Ecto neural progenitor cell (in vitro differentiated cells): ENCODE measurements around the gene DBR1.
A peak's percentile ranks its signal among the peaks of the same experiment; 100 is the strongest.

ENCODE experiments used
- DNase-seq: peaks from one replicate; pipeline ENCODE4 v3.0.0-alpha.2; 2018; ENCODE audit warnings: low spot score

Gene DBR1, protein sequence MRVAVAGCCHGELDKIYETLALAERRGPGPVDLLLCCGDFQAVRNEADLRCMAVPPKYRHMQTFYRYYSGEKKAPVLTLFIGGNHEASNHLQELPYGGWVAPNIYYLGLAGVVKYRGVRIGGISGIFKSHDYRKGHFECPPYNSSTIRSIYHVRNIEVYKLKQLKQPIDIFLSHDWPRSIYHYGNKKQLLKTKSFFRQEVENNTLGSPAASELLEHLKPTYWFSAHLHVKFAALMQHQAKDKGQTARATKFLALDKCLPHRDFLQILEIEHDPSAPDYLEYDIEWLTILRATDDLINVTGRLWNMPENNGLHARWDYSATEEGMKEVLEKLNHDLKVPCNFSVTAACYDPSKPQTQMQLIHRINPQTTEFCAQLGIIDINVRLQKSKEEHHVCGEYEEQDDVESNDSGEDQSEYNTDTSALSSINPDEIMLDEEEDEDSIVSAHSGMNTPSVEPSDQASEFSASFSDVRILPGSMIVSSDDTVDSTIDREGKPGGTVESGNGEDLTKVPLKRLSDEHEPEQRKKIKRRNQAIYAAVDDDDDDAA

DNA sequence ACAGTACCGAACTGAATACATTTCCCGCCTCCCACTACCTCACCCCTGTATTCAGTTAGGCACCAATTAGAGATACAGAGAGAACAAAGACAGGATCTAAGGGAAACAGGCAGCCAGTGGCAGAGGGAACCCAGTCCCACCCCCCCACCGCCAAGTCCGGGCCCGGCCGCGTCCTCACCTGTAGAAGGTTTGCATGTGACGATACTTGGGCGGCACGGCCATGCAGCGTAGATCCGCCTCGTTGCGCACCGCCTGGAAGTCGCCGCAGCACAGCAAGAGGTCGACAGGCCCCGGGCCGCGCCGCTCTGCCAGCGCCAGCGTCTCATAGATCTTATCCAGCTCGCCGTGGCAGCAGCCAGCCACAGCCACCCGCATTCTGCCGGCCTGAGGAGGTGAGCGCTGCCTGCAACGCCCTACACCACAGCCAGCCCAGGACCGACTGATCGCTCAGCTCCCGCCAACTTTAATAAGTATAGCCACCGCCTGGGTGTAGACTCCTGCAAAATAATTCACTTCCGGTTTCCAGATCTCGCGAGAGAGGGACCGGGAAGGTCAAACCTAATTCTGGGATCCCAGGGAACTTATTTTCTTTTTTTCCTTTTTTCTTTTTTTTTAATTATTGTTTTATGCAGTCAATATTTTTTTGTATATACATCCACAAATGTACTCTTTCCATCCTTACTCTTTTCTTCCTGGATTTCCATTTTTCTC is at the start of gene DBR1:
Gene DBR1, minus strand, starts transcription at position 501 of the 711 bp plus-strand sequence. Its CDS starts 126 bp downstream, at position 375.
- peak; percentile 85 for DNase-seq

DNA sequence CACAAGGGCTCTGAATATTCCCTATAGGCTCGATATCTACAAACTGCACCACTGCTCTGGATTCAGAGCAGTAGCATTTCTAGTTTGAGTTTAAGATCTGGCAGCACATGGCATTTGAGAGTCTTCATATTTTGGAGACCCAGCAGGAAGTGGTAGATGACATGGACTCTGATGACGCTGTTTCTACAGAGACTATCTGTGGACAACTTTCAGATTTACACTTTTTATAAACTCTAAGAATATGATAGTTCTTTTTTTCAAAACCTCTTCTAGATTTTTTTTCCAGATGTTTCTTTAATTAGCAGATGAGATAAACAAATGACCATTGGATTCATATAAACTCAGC is 48.2 kb upstream of the DBR1 start:
- no peak for DNase-seq

DNA sequence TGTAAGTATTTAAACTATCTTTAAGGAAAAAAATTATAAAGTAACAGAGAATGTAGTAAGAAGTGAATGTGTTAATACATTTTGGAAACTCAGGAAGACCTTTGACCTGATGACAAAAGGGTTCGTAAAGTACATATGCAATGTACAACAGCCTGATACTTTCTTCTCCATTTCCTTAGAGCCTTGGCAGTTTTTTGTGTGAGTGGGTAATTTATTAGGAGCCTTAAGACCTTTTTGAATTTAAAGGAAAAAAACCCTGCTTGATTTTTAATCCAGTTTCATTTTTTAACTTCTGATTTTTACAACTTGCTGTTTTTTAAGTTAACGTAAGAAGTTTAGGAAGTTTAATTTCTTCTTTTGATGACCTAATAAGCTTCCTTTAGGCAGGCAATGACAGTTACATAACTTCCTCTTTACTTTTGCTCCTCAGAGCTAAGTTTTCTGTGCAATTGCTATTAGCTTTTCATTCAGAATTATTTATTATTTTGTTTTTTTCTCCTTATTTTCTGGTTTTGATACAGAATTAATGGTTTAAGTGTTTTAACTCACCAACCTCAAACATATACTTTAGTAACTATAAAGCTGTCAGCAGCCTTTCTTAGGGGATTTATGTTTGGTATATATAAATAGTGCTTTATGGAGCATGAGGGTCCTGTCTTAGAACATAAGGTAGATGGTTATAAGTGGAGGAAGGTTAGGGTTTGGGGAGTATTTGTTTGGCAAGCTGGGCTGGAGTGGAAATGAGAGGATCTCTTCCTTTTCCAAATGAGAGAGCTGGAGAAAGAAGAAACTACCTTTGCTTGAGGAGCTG is 47.6 kb upstream of the DBR1 start:
- no peak for DNase-seq

DNA sequence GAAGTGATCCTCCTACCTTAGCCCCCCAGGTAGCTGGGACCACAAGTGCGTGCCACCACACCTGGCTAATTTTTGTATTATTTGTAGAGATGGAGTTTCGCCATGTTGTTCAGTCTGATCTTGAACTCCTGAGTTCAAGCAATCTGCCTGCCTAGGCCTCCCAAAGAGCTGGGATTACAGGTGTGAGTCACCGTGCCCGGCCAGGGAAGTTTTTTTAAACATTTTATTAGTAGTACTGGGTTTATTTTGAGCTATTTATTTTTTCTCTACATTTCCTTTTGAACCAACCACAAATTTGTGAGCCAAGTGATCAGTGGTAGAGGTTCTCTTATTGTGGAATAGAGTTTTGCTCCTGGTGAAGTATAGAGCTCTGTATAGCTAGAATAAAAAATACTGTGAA is 46.1 kb upstream of the DBR1 start:
- DNase-seq, result no peak

DNA sequence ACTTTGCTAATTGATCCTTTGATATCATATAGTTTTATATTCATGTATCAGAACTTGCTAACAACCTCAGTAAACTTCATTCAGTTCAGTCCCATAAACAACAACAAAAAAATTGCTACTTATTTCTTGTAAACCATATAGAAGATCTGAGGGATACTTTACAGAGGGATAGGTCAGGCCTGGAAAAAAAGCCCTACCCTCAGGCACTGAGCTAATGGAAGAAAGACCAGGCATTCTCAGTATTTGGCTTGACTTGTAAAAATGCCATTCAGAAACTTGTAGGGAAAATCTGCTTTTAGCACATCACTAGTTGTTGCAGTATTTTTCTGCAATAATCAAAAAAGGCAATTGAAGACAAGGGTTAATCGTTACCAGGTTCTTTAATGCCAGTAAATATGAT is 45.5 kb upstream of the DBR1 start:
- DNase-seq, result no peak

DNA sequence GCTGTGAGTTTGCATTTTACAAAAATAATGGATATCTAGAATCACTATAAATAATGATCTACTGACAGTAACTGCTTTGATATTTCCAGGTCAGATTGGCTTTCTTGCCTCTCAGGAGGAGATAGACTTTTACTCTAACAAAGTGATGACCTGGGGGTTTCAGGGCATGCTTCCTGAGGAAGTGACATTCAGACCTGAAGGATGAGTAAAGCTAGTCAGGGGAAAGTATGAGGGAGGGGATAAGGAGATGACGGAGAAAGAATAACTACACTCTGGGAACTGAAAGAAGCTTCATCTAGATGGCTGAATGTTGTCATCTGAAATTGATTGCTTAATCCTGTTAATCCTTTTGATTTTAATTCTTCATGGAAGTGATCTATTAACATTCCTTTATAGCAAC is 44.5 kb upstream of the DBR1 start:
- no peak for DNase-seq

DNA sequence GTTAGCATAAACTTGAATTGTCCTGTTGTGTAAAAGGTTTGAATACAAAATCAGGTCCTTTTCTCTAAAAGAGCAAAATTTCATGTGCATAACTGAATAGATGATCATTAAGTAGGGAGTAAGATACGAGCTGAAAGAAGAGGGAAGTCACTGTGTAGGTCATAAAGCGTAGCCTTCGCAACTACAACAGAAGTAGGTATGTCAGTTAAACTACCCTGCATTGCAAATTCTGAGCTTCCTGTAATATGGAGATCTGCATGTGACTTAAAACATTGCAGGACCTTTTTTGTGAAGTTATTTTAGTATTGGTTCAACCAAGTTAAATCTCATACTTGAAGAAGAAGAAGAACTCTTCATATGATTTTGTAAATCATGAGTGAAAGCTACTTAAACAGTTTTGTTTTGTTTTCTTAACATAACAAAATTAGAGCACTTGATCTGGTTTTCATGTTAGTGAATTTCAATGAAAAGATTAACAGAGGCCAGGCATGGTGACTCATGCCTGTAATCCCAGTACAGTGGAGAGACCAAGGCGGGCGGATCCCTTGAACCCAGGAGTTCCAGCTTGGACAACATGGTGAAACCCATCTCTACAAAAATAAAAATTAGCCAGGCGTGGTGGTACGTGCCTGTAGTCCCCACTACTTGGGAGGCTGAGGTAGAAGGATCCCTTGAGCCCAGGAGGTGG is 38.8 kb upstream of the DBR1 start:
- DNase-seq, result no peak

DNA sequence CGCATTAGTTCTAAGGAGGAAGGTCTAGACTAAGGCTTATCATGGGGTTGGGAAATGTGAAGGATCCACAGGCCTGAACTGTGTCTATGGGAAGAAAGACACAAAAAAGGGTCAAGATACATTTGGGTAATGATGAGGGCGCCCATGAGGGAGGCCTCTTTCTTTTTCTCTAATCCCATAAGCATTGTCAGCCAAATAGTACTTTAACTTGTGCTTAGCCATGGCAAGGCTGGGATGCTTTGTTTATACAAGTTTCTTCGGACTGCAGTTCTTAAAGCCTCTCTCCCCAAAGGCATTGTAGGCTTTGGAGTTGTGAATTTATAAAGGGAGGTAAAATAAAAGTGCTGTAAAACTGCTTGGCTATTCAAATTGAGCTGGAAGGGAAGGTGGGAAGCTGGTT is 35.8 kb upstream of the DBR1 start:
- DNase-seq, result no peak

DNA sequence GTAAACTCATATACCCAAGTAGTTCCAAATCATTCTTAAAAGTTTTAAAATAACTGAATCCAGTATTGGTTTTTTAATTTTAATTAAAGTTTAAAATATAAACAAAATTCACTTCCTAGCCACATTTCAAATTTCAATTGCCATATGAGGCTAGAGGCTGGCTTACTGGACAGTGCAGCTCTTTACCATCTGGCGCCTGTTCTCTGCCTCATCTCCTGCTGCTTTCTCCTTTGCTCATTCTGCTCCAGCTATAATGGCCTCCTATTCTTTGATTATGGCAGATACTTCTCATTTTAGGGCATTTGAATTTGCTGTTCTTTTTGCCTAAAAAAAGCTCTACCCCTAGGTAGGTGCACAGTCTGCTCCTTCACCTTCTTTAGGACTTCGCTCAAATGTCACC is 31.5 kb upstream of the DBR1 start:
- DNase-seq, result no peak

DNA sequence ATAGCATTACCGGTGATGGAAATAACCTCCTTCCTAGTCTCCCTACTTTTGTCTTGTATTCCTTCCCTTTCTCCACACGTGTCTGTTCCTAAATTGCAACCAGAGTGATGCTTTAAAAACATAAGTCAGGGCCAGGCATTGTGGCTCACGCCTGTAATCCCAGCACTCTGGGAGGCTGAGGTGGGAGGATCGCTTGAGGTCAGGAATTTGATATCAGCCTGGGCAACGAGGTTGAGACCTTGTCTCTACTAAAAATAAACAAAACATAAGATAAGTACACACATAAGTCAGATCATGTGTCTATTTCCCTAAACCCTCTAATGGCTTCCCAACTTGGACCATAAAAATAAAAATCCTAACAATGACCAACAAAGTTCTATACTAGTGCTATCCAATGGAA is 30.8 kb upstream of the DBR1 start:
- DNase-seq, result no peak

DNA sequence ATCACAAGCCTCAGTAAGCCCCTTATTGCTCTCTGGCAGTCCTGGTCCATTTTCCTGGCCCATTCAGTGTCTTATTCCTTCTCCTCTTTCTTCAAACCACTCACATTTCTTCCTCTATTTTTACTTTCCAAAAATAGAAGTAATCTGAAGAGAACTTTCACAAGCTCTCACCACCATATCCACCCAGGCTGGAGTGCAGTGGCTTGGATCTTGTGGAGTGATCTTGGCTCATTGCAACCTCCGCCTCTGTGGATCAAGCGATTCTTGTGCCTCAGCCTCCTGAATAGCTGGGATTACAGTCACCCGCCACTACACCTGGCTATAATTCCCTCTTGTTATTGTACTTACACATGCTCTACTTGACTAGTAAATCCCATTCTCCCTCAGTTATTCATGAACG is 29.2 kb upstream of the DBR1 start:
- DNase-seq, result no peak

DNA sequence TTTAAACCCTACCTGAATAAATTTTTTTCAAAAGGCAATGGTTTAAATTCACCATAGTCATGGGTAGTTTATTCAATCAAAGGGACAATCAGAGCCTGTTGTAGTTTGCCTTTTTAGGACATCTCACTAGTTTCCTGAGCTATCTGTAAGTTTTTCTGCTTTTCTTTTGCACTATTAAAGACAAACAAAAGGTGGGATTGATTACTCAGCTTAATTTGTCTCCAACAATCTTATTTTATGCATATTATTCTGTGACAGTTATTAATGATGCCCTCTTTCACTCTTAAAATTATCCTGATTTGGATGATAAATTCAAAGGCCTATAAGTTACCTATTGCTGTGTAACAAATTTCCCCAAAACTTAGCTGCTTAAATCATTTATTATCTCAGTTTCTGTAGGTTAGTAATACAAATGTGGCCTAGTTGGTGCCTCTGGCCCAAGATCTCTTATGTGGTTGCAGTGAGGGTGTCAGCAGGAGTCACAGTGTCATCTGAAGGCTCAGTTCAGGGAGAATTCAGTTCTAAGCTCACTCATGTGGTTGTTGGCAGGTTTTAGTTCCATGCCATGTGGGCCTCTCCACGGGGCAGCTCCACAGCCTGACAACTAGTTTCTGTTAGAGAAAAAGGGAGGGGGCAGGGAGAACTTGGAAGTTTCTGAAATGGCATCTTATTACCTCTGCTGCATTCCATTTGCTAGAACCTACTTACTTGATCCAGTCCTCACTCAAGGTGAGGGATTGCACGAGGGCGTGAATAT is 28.4 kb upstream of the DBR1 start:
- no peak for DNase-seq

DNA sequence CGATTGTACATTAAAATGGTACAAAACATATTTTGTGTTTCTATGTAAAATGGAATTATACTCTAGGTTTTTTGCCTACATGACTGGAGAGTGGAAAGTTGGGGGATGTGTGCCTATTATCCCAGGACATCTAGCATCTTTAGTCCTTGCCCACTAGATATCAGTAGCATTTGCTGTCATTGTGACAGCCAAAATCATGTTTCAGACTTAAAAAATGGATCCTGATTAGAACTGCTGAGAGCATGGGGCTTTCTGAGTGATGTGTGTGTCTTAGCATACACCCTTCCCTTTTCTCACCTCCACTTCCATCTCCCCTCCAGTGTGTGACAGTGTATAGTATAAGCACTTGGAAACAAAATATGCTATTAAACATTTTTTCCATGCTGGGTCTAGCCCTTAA is 25.7 kb upstream of the DBR1 start:
- DNase-seq, result no peak

DNA sequence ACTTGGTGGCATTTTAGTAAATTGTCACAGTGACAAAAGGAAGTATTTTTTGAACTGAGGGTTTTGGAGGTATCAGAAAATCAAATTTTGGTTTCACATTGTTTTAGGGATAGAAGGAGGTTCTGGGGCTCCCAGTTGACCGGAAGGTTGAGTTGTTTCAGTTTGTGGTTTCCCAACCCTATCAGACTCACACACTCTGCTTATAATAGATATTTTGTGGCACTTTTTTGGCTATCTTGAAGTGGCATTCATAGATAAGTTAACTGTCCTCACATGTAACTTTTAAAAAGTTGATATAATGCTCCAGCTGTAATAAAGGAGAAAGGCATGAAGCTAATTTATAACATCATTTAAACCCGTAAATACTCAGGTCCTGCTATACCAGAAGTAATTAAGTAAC is 25.1 kb upstream of the DBR1 start:
- DNase-seq, result no peak

DNA sequence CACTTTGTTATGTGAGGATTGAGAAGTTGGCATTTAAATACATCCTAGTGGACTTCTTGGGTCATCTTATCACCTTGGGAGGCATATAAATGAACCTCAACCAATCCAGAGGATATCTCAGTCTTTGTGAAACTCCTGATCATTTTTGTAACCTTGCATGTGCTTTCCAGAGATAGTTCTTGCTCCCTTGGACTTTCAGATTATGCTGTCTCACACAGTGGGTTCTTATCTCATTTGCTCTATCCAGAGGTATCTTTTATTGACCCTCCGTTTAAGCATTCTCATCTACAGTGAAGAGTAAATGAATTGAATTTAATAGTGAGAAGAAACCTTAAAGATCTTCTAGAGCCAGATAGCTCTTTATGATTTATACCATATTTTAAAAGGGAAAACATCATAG is 22.8 kb upstream of the DBR1 start:
- DNase-seq, result no peak

DNA sequence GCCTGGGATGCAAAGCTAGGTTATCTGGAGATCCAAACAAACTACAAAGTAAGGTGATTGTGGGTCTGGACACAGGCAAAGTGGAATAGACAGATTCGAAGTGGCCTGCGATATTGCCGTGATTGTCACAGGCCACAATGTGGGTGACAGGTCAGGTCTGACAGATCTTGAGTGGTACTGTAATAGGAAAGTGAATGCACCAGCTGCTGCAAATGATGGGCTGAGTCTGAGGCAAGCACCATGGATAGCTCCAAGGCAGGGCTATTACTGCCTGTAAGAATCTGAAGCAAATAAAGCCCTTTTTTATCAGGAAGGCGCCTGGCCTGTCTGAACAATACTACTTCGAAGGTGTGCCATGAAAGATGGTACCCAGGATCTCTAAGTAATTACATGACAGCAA is 22.3 kb upstream of the DBR1 start:
- DNase-seq, result no peak

DNA sequence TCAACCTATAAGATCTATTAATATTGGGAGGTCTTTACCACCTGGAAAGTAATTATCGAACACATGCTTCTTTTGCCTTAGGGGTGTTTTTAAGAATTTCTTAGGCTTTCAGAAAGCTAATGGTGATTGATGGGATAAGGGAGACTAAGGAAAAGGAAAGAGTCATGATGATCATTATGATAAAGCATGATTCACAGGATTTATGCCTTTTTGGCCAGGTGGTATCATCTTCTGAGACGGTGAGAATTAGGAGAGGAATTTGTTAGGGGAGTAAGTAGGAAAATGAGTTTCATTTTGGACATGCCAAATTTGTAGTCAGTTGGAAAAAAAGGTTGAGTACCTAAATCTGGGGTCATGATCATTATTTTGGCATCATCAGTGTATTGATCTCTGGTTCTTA is 21.3 kb upstream of the DBR1 start:
- DNase-seq, result no peak

DNA sequence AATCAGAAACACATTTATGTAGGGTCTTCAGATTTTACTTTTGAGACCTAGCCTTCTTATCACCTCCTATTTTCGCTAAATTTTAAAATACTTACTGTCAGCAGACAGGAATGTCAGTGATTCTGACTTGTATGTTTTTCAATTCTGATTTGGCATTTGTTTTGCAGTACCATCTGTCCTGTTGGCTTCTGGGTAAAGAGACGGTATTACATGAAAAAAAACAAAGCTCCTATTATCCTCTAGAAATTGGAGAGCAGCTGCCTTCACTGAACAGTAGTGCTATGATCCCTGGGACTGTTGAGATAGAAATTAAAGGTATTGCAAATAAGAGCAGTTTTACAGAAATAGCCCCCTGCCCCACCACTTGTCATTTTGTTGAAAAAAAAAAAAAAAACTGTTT is 20.8 kb upstream of the DBR1 start:
- no peak for DNase-seq

DNA sequence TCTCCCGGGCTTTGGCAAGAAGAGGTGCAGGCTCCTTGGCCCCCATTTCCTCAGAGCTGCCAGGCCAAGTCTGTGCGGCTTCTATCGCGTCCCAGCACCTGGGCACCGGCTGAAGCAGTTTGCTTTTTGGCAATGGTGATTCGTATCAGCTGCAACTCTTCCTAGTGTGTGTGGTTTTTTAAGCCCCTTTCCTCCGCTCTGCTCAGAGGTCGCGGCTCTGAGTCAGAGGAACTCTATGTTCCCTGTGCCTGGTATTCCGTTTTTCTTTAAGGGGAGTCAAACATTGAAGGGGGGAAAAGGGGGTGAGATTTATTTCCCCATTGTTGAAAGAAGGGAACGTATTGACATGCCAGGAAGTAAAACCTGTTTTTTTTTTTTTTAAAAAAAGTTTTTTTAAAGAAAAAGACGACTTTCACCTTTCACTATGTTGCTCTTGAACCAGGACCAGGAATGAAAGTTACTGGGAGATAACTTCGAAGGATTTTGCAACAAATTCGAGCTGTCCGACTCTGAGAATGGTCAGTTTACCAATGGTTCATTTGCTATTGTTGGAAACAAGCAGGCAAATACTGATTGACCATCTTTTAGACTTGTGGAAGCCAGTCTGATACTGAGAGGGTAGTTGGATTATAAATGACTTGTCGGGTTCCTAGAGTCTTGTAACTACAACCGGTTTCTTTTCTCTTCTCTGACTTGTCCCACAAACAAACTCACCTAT is 13.5 kb upstream of the DBR1 start:
- no peak for DNase-seq

DNA sequence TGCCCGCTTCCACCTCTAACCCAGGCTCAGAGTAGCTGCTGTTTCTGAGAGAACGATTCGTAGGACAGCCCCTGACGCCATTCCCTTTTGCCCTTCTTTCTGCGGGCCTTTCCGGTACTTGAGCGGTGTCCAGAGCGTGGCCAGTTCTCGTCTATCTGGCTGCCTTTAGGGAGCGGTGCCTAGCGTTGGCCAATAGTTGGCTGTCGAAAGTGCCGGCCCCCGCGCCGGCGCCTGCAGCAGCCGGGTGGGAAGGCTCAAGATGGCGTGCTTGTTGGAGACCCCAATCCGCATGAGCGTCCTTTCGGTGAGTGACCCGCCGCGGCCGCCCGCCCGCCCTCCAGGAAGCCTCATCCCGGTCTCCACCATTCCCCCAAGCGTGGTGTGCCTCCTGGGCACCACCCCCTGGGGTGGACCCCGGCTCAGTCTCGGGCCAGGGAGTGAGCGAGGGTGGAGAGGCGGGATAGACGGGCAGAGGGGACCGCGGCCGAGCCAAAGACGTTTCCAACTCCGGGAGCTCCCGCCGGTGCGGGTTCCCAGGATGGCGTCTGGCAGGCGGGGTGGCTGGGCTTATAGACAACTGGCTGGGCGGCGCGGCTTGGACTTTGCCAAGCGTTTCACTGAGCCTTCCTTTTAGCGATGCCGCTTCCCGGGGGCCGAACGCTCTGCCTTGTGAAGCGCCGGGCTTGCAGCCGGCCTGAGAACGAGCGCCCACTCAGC is 12.7 kb upstream of the DBR1 start, which contains the start of gene ARMC8:
Gene ARMC8, plus strand, starts transcription at position 6 of the 717 bp plus-strand sequence. Its CDS starts 254 bp downstream, at position 260.
- DNase-seq, result peak; percentile 88
